ENCODE measurements around the gene F2RL3.

Gene F2RL3

GRCh38 chr19:16889366-16889882 lies 625 bp downstream of the F2RL3 start:
- Histone ChIP-seq H2BK5ac (ENCODE audit: low read length) (peak overlapping the region; percentile 24), H4K91ac (ENCODE audit: low read depth, low read length, poor library complexity) (no peak overlapping the region), H3K18ac (ENCODE audit: low read length) (peak overlapping the region; percentile 85), H3K36me3 (replicated peaks in 1 of 2; ENCODE audit: control insufficient read depth in 2 of 2, insufficient read depth in 2 of 2, low read length in 2 of 2) (no peaks in the 10 kb centered on the region), H3K9ac (ENCODE audit: low read depth, low read length, poor library complexity) (no peak overlapping the region), H3K4me2 (ENCODE audit: insufficient read depth, low read length, poor library complexity, severe bottlenecking) (no peak overlapping the region), H3K27ac (replicated peaks; ENCODE audit: low read length) (no peak overlapping the region), H4K8ac (ENCODE audit: low read depth, low read length) (peak overlapping the region; percentile 17), H3K4ac (ENCODE audit: low read length) (no peak overlapping the region), H3K14ac (ENCODE audit: low read length) (peak overlapping the region; percentile 71), H2BK120ac (ENCODE audit: low read depth, low read length) (no peak overlapping the region), H3K4me1 (ENCODE audit: control insufficient read depth in 2 of 2, insufficient read depth in 1 of 2, low read depth in 1 of 2, low read length in 2 of 2) (peaks cover 0 to 6% of the 10 kb centered on the region in 2 donors), H2AK5ac (ENCODE audit: low read depth, low read length) (peak overlapping the region; percentile 46), H3K27me3 (ENCODE audit: control insufficient read depth in 3 of 3, insufficient read depth in 3 of 3, low read depth in 1 of 3, low read length in 3 of 3) (peaks cover 0 to 5% (median 0%) of the 10 kb centered on the region in 3 experiments), H3K79me1 (ENCODE audit: low read depth, low read length) (no peaks in the 10 kb centered on the region), H3K9me3 (replicated peaks in 1 of 2; ENCODE audit: control insufficient read depth in 2 of 2, insufficient read depth in 1 of 2, low read depth in 1 of 2, low read length in 2 of 2) (no peaks in the 10 kb centered on the region), H3K4me3 (ENCODE audit: low read length in 2 of 2) (peak overlapping the region in 1 of 2 donors; percentile 18), H2BK15ac (ENCODE audit: low read length) (peak overlapping the region; percentile 26), H2BK12ac (ENCODE audit: low read length) (peak overlapping the region; percentile 73), H3K23ac (ENCODE audit: low read depth, low read length, poor library complexity) (peak overlapping the region; percentile 95), H2AFZ (ENCODE audit: low read length) (no peak overlapping the region)
- DNase-seq (ENCODE audit: low spot score) = no peak
- WGBS, 2 donors (ENCODE audit: extremely low coverage in 2 of 2, insufficient read length in 2 of 2, insufficient replicate concordance in 1 of 2) = no CpG with 5 or more reads among the region's 22 CpGs

DNA sequence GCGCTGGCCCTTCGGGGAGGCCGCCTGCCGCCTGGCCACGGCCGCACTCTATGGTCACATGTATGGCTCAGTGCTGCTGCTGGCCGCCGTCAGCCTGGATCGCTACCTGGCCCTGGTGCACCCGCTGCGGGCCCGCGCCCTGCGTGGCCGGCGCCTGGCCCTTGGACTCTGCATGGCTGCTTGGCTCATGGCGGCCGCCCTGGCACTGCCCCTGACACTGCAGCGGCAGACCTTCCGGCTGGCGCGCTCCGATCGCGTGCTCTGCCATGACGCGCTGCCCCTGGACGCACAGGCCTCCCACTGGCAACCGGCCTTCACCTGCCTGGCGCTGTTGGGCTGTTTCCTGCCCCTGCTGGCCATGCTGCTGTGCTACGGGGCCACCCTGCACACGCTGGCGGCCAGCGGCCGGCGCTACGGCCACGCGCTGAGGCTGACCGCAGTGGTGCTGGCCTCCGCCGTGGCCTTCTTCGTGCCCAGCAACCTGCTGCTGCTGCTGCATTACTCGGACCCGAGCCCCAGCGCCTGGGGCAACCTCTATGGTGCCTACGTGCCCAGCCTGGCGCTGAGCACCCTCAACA lies 1.2 kb downstream of the F2RL3 start:
- Histone ChIP-seq H3K4ac (ENCODE audit: low read length) (peak overlapping the region; percentile 95), H3K36me3 (replicated peaks in 1 of 2; ENCODE audit: control insufficient read depth in 2 of 2, insufficient read depth in 2 of 2, low read length in 2 of 2) (no peaks in the 10 kb centered on the region), H3K4me2 (ENCODE audit: insufficient read depth, low read length, poor library complexity, severe bottlenecking) (no peak overlapping the region)

DNA sequence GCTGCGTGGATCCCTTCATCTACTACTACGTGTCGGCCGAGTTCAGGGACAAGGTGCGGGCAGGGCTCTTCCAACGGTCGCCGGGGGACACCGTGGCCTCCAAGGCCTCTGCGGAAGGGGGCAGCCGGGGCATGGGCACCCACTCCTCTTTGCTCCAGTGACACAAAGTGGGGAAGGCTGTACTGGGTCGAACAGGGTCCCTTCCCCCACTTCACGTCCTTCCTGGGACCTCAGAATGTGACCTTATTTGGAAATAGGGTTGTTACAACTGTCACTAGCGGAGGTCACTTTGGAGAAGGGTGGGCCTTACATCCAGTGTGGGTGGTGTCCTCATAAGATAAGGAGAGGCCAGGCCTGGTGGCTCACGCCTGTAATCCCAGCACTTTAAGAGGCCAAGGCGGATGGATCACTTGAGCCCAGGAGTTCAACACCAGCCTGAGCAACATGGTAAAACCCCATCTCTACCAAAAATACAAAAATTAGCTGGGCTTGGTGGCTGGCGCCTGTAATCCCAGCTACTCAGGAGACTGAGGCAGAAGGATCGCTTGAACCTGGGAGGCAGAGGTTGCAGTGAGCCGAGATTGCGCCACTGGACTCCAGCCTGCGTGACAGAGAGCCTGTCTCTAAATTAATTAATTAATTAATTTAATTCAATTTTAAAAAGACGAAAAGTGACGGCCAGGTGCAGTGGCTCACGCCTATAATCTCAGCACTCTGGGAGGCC lies 1.8 kb downstream of the F2RL3 start:
- no peak overlapping the region for H4K91ac ChIP-seq (ENCODE audit: low read depth, low read length, poor library complexity)
- no peak for DNase-seq (ENCODE audit: low spot score)
- H2BK12ac ChIP-seq (ENCODE audit: low read length) = no peak overlapping the region
- no peak overlapping the region for H3K27ac ChIP-seq (replicated peaks; ENCODE audit: low read length)
- H3K4me1 ChIP-seq (ENCODE audit: control insufficient read depth in 2 of 2, insufficient read depth in 1 of 2, low read depth in 1 of 2, low read length in 2 of 2) = peaks cover 0 to 6% of the 10 kb centered on the region in 2 donors
- H3K23ac ChIP-seq (ENCODE audit: low read depth, low read length, poor library complexity) = peak overlapping the region; percentile 95
- no peak overlapping the region for H3K4me2 ChIP-seq (ENCODE audit: insufficient read depth, low read length, poor library complexity, severe bottlenecking)
- no peak overlapping the region for H3K4me3 ChIP-seq (ENCODE audit: low read length in 2 of 2)
- H2BK120ac ChIP-seq (ENCODE audit: low read depth, low read length) = no peak overlapping the region
- WGBS, 2 donors (ENCODE audit: extremely low coverage in 2 of 2, insufficient read length in 2 of 2, insufficient replicate concordance in 1 of 2) = no CpG with 5 or more reads among the region's 24 CpGs
- H3K4ac ChIP-seq (ENCODE audit: low read length) = peak overlapping the region; percentile 95
- peak overlapping the region; percentile 17 for H2BK15ac ChIP-seq (ENCODE audit: low read length)
- H4K8ac ChIP-seq (ENCODE audit: low read depth, low read length) = peak overlapping the region; percentile 82
- no peak overlapping the region for H3K9ac ChIP-seq (ENCODE audit: low read depth, low read length, poor library complexity)
- H3K14ac ChIP-seq (ENCODE audit: low read length) = no peak overlapping the region
- peak overlapping the region; percentile 90 for H2AK5ac ChIP-seq (ENCODE audit: low read depth, low read length)
- no peak overlapping the region for H2BK5ac ChIP-seq (ENCODE audit: low read length)
- peaks cover 0 to 15% (median 0%) of the 10 kb centered on the region in 3 experiments for H3K27me3 ChIP-seq (ENCODE audit: control insufficient read depth in 3 of 3, insufficient read depth in 3 of 3, low read depth in 1 of 3, low read length in 3 of 3)
- peak overlapping the region; percentile 19 for H3K18ac ChIP-seq (ENCODE audit: low read length)
- no peak overlapping the region for H2AFZ ChIP-seq (ENCODE audit: low read length)
- H3K9me3 ChIP-seq (replicated peaks in 1 of 2; ENCODE audit: control insufficient read depth in 2 of 2, insufficient read depth in 1 of 2, low read depth in 1 of 2, low read length in 2 of 2) = no peaks in the 10 kb centered on the region
- H3K36me3 ChIP-seq (replicated peaks in 1 of 2; ENCODE audit: control insufficient read depth in 2 of 2, insufficient read depth in 2 of 2, low read length in 2 of 2) = no peaks in the 10 kb centered on the region
- H3K79me1 ChIP-seq (ENCODE audit: low read depth, low read length) = peaks cover 2% of the 10 kb centered on the region

More for the DNA sequence above, 1.2 kb downstream of the F2RL3 start:
- Histone ChIP-seq H2BK15ac (ENCODE audit: low read length) (peak overlapping the region; percentile 17), H2BK5ac (ENCODE audit: low read length) (no peak overlapping the region), H2BK12ac (ENCODE audit: low read length) (peak overlapping the region; percentile 73), H3K27me3 (ENCODE audit: control insufficient read depth in 3 of 3, insufficient read depth in 3 of 3, low read depth in 1 of 3, low read length in 3 of 3) (peaks cover 0 to 10% (median 0%) of the 10 kb centered on the region in 3 experiments), H3K27ac (replicated peaks; ENCODE audit: low read length) (no peak overlapping the region), H2AFZ (ENCODE audit: low read length) (no peak overlapping the region), H3K79me1 (ENCODE audit: low read depth, low read length) (peaks cover 2% of the 10 kb centered on the region), H3K18ac (ENCODE audit: low read length) (peak overlapping the region; percentile 85), H3K23ac (ENCODE audit: low read depth, low read length, poor library complexity) (peak overlapping the region; percentile 95), H4K91ac (ENCODE audit: low read depth, low read length, poor library complexity) (no peak overlapping the region), H2BK120ac (ENCODE audit: low read depth, low read length) (no peak overlapping the region), H2AK5ac (ENCODE audit: low read depth, low read length) (peak overlapping the region; percentile 90), H3K4me1 (ENCODE audit: control insufficient read depth in 2 of 2, insufficient read depth in 1 of 2, low read depth in 1 of 2, low read length in 2 of 2) (peaks cover 0 to 6% of the 10 kb centered on the region in 2 donors), H4K8ac (ENCODE audit: low read depth, low read length) (peak overlapping the region; percentile 82), H3K4me3 (ENCODE audit: low read length in 2 of 2) (peak overlapping the region in 1 of 2 donors; percentile 65), H3K9me3 (replicated peaks in 1 of 2; ENCODE audit: control insufficient read depth in 2 of 2, insufficient read depth in 1 of 2, low read depth in 1 of 2, low read length in 2 of 2) (no peaks in the 10 kb centered on the region), H3K9ac (ENCODE audit: low read depth, low read length, poor library complexity) (peak overlapping the region; percentile 81), H3K14ac (ENCODE audit: low read length) (peak overlapping the region; percentile 71)
- no CpG with 5 or more reads among the region's 48 CpGs for WGBS, 2 donors (ENCODE audit: extremely low coverage in 2 of 2, insufficient read length in 2 of 2, insufficient replicate concordance in 1 of 2)
- no peak for DNase-seq (ENCODE audit: low spot score)

Data from neuronal stem cell (in vitro differentiated cells).